Superior temporal gyrus (tissue), 1 donor: Measurements from ENCODE around the gene FMO4.
"Not testable (repeated sequence)": the region's sequence is repeated elsewhere in the genome, so short reads cannot be mapped to it uniquely, and the experiment has no call there.

Experiments
- DNase-seq: peaks from one replicate; pipeline ENCODE4 v3.0.0-alpha.2; 2016; ENCODE audit errors: extremely low spot score

Gene FMO4, protein sequence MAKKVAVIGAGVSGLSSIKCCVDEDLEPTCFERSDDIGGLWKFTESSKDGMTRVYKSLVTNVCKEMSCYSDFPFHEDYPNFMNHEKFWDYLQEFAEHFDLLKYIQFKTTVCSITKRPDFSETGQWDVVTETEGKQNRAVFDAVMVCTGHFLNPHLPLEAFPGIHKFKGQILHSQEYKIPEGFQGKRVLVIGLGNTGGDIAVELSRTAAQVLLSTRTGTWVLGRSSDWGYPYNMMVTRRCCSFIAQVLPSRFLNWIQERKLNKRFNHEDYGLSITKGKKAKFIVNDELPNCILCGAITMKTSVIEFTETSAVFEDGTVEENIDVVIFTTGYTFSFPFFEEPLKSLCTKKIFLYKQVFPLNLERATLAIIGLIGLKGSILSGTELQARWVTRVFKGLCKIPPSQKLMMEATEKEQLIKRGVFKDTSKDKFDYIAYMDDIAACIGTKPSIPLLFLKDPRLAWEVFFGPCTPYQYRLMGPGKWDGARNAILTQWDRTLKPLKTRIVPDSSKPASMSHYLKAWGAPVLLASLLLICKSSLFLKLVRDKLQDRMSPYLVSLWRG

DNA sequence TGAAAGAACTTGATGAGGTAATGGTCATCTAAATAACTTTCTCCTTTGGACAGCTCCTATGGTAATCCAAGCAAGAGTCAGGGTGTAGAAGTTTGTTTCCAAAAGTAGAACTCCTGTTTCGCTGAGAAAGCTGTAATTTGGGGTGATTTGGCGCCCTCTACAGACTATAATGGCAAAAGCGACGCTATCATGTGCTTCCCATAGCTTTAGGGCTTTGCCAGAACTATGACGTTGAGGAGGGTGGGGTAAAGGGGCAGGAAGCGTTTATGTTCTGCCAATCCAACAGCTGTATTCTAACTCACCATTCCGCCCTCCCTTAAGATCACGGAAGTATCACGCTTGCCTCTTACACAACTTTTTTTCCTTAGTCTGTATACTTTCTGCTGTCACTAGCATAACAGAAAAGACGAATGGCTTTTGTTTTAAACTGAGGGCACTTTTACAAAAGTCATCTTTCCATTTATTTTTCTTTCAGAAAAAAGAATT is at the start of gene FMO4:
FMO4 (plus strand) TSS at position 349 of the 486 bp plus-strand sequence. CDS start 5,643 bp downstream, outside the sequence.
- peak; percentile 98 for DNase-seq

DNA sequence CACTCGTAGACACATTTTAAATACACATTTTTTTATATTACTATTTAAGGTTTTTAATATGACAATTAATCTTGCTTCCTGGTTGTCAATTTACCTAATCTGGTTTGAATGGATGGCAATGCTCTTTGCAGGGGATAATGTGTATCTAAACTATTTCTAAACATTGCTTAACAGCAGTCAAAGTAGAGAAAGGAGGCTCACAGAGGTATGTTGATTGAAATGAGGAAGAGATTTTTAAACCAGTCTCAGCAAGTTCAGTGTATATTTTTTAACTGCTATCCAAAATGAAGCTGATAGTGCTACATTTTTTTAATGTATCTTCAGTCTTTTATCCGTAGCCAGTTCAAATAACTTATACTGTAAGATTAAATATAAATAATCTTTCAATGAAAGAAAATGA is 48.3 kb upstream of the FMO4 start:
- DNase-seq, result no peak

DNA sequence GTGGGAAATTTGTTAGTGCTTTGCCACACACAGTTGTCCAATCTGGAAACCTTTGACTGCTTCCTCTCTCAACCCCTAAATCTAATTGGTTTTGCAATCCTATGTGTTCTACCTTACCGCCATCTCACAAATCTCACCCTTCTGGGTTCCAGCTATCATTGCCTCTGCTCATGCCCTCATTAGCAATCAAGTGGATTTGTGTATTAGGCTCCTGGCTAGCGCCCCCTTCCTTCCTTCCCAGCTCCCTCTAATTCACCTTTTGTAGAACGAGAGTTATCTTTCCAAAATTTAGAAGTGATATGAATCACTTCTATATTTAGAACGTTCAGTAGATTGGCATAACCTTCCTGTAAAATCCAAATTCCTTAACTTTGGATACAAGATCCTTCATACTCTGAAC is 47.1 kb upstream of the FMO4 start:
- no peak for DNase-seq

DNA sequence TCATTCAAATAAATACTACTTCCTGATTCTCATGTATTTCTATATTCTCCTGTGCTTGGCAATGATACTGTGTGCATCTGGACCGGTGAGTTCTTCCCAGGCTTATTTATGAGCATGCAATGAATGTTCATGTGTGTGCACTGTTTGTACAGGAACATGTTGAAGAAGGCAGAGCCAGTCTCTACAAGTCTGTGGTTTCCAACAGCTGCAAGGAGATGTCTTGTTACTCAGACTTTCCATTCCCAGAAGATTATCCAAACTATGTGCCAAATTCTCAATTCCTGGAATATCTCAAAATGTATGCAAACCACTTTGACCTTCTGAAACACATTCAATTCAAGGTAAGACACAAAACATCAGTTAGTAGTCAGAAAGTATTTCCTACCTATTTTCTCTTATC is 46.6 kb upstream of the FMO4 start:
- DNase-seq, result no peak

DNA sequence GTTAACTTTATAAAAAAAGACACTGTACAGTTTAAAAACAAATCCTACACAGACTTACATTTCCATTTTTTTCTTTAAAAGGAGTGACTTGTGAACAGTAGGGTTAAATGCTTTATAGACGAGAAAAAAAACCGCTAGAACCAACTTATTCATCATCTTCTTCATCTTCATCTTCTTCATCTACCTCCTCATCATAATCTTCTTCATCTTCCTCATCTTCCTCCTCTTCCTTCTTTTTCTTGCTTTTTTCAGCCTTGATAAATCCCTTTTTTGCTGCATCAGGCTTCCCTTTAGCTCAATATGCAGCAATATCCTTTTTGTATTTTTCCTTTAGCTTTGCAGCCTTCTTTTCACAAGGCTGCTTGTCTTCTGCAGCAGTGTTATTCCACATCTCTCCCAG is 43.2 kb upstream of the FMO4 start:
- no peak for DNase-seq

DNA sequence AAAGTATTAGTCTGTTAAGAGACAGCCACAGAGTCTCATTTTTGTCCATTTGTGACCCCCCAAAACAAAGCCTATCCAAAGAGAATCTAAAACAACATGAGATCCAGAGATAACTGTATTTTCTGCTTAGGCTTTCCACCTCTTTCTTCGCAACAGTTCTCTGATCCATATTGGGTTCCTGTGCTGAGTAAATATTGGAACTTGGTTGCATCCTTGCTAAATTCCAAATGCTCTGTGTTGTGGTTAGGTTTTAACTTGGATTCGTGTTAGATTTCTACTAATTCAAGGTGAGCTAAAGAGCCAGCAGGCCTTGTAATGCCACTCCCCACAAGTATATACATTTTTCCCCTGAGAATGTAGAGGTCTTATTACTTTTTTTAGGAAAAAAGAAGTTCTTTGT is 36.4 kb upstream of the FMO4 start:
- no peak for DNase-seq

DNA sequence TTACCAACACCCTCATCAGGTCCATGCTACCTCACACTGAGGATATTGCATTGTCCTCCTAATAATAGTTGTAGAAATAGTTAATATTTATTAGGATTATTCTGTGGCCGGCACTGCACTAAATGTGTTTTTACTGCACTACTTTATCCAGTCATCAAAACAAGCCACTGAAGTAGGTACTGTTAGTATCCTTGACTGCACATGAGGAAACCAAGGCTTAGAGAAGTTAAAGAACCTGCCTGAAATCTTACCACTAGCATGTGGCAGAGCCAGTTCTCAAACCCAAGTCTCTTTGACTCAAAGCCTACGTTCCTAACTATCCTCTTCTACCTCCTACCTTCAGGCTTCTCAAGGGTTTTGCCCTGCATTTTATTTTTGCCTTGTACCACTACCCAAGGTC is 34.7 kb upstream of the FMO4 start:
- no peak for DNase-seq

DNA sequence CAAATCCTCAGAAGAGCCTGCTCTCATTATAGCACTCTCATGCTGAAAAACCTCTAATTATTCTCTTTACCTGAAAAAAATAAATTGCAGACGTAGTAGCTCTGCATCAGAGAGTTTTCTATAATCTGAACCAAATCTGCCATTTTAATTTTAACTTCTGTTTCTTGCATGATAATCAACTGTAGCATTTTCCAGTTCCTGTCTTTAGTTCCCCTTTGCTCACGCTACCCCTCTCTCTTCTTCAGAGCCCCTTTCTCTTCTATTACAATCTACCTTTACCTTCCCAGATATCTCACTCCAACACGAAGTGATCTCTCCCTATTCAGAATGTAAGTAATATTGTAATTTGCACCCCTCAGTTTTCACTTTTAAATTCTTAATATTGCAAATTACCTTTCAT is 34.3 kb upstream of the FMO4 start:
- DNase-seq, result no peak

DNA sequence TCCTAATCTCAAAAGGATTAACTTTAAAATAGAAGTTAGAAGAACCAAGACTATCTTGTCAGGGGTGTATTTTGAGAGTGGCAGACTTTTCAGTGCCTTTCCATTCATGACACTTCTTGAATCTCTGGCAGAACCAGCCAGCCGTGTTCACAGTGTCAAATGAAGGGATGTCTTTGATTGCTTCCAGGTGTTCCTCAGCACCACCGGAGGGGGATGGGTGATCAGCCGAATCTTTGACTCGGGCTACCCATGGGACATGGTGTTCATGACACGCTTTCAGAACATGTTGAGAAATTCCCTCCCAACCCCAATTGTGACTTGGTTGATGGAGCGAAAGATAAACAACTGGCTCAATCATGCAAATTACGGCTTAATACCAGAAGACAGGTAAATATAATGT is 33.4 kb upstream of the FMO4 start:
- no peak for DNase-seq

DNA sequence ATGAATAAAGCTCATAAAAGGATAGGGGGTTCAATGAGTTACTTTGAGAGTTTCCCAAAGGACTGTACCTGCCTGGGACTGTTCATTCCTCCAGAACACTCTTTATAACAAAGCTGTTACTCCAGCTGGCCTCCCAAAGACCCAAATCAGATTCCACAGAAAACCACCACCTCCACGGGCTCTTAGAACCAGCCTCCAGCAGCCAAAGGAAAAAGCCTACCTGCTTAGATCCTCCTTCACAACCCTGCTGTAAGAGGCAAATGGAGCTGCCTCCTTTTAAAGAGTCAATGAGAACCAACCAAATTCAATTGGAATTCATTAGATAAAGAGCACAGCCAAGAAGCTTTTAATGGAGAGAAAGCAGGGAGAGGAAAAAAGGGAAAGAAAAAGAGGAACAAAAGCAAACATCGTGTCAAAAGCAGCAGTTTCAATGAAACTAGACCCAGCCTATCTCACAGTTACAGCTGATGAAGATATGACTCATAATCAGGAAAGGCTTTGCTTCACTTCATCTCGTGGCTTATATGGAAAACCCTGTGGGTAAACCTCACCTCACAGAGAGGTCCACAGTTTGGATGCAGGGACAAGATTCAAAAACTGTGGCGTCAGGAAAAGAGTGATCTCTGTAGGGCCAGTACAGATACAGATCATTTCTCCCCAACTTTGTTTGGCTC is 27.8 kb upstream of the FMO4 start:
- DNase-seq, result no peak

DNA sequence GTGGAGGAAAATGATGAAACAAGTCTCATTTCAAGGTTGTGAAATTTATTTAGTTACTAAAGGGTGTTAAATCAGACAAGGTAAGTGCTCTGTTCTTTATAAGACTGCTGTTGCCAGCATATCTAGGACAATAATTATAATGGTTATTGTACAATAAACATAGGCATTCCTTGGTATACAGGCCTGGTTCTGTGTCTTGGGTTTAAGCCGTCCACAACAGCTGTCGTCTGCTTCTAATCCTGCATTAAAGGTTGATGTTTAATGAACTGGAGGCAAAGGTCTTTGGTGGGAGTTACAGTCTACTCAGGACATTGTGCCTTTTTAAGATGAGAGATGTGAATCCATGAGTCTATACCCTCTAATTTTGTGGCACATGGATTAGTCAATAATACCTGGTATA is 23.4 kb upstream of the FMO4 start:
- DNase-seq, result no peak

DNA sequence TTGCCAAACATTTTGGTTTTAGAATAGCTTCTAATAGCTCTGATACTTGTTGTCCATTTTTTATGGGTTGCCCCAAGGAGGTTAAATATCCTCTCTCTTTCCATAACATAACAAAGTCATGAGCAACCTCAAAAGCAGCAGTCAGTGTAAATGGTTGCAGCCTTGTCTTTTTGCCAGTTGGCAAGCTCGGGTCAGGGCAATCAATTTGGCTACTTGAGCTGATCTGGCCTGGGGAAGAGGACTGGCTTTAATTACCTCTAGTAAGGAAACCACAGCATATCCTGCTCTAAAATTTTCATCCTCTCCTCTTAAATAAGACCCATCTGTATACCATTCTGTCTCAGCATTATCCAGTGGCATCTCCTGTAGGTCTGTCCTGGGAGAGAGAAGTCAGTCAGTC is 21.2 kb upstream of the FMO4 start:
- DNase-seq, result no peak

DNA sequence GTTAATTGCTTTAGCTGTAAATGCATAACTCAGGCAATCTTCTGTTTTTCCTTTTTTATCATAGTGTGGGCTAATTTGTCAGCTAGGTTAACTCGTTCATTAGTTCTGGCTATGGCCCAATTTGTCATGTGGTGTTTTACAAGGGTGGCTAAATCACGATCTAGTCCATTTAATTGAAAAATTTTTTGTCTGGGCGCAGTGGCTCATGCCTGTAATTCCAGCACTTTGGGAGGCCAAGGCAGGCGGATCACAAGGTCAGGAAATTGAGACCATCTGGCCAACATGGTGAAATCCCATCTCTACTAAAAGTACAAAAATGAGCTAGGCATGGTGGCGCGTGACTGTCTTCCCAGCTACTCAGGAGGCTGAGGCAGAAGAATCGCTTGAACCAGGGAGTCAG is 18.6 kb upstream of the FMO4 start:
- DNase-seq, result not testable (repeated sequence)

DNA sequence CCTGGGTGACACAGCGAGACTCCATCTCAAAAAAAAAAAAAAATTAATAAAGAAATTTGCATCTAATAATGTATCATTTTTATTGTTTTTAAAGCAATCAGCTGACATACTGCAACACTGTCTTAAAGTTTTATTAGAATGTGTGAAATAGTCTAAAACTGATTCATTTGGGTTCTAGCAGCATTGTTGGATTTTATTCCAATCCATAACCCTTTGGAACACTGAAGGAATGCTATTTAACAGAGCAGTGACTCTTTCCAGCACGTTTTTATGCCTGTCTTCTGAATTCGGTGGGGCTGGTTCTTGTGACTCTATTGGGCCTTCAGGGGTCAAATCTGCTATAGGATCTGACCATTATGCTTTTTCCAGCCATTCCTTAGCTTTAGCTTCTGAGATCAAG is 18.2 kb upstream of the FMO4 start:
- DNase-seq, result no peak

DNA sequence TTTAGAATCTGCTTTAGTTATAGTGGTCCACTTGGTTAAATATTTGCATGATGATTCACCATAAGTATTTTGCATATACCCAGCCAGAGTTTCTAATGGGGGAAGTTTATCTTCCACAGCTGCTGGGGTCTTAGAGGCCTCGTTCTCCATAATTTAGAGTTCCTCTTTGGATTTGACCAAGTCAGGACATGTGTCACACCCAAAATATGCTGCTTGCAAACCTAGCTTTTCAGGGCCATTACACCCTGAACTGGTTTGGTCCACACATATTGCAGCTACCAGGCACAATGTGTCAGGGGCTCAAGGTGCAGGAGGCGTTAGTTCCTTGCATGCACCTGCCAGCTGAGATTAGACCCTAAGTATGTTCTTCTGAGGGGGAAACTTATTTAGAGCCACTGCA is 17.1 kb upstream of the FMO4 start:
- no peak for DNase-seq

DNA sequence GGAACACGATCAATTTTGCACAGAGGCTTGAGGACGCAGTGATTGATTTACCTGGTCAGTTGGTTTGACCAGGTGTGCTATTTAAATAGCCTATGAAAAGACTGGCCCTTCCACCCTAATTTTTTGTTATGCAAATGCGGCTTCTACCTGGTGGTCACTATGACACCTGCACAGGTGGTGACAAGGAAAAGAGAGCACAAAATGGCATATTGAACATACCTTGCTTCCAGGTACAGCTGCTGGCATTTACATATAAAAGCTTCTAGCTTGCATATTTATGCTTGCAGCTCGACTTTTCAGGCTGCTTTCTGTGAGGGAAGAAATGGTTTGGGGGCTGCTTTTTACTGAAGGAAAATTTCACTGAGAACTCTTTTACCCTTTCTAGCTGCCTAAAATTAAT is 15.3 kb upstream of the FMO4 start:
- no peak for DNase-seq

DNA sequence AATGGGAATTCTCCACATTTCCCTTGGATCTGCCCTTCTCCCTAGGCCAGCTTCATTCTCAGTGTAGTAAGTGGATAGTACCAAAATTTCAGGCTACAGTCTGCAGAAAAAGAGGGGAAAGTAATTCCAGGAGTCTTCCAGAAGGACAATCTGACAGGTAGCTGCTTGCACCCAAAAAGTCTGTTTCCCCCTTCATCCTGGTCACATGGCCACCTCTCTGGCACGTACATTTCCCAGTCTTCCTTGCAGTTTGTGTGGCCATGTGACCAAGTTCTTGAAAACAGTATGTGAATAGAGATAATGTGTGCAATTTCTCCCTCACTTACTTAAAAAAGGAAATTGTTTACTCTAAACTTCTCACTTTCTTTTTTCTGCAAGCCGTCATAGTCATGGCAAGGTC is 14.6 kb upstream of the FMO4 start:
- DNase-seq, result no peak

DNA sequence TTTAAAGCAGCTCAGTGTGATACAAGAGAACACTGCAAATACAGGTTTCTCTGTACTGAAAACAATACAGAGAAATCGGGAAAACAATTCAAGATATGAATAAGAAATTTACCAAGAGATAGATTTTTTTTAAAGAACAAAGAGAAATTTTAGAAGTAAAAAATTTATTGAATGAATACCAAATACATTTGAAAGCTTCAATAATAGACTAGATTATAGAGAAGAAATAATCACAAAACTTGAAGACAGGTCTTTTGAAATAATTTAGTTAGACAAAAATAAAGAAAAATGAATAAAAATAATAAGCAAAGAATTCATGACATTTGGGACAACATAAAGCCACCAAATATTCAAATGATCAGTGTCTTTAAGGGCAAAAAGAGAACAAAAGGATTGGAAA is 13.6 kb upstream of the FMO4 start:
- no peak for DNase-seq

DNA sequence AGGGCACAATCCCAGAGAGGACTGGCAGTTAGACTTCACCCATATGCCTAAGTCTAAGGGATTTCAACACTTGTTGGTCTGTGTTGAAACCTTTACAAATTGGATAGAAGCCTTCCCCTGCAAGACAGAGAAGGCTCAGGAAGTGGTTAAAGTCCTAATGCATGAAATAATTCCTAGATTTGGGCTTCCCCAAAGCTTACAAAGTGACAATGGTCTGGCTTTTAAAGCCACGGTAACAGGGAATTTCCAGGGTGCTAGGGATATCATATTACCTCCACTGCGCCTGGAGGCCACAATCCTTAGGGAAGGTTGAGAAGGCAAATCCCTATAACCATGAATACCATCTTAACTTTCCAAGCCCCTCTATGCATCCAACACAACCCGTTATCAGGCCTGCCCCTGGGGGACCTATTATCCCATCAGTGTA is 3.3 kb upstream of the FMO4 start:
- DNase-seq, result no peak

DNA sequence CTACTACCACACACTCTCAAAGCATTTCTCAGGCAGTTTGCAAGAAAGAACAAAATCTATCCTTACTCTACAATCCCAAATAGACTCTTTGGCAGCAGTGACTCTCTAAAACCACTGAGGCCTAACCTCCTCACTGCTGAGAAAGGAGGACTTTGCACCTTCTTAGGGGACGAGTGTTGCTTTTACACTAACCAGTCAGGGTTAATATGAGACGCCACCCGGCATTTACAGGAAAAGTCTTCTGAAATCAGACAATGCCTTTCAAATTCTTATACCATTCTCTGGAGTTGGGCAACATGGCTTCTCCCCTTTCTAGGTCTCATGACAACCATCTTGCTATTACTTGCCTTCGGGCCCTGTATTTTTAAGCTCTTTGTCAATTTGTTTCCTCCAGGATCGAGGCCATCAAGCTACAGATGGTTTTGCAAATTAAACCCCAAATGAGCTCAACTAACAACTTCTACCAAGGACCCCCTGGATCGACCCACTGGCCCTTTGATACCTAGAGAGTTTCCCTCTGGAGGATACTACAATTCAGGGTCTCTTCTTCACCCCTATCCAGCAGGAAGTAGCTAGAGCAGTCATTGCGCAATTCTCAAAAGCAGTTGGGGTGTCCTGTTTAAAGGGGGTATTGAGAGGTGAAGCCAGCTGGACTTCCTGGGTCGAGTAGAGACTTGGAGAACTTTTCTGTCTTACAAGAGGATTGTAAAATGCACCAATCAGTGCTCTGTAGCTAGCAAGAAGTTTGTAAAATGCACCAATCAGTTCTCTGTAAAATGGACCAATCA is 2.0 kb upstream of the FMO4 start:
- no peak for DNase-seq

DNA sequence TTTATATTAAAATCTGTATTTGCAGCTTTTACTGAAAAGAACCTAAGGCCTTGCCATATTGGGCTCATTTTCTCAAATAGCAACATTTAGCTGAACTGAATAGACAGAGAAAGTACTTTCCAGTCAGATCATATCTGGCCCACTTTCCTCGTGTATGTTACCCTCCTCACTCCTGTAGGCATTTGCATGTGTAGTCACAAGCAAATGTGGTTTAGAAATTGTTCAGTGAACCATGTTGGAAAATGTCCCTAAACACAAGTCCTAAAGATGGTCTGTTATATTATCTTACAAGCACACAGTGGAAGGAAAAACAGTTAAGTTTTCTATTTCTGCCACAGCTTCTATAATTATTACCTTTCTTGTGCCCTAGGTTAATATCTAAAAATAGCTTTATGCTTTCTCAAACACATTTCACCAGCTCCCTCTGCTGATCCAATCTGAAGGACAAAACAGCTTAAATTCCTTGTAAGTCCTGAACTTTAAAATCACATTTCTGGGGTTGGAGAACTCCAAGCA is 606 bp upstream of the FMO4 start:
- DNase-seq, result no peak

DNA sequence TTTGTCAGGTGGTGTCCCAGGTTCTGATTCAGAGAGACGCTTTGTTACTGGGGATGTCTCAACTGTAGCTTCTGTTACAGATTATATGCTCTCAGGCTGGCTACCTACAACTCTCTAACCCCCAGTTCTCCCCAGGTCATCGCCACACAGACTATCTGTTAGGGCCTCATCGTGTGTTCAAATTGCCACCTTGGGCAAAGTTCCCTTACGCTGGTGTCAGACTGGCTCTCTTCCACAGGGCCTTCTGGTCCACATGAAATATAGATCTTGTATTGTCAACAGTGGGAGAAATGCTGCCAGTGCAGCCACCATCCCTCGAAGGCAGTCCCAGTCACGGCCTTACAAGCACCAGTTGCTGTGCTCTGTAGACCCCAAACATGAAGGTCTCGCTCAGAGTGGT is 15.3 kb downstream of the FMO4 start:
- no peak for DNase-seq
